Vagina (tissue), 2 donors: ENCODE data around the gene SPON1. TPM values are rescaled to one million over a fixed set of nuclear protein-coding genes. Genes with fewer than 3 reads are reported as not detected.
"Not testable (repeated sequence)": the region's sequence is repeated elsewhere in the genome, so short reads cannot be mapped to it uniquely, and the experiment has no call there.

Source experiments
- DNase-seq, 2 donors: peaks; one replicate each; pipeline ENCODE4 v3.0.0-alpha.2; 2017; ENCODE audit errors: extremely low spot score in 2 of 2
- H3K27ac ChIP-seq: fragments of 200-600 bp; sonication (generic); one replicate; pipeline ENCODE4 v1.5.1; 2019
- H3K27me3 ChIP-seq: fragments of 200-600 bp; sonication (generic); one replicate; pipeline ENCODE4 v1.5.1; 2019
- H3K36me3 ChIP-seq, 2 donors: fragments of 200-600 bp; sonication (generic); one replicate each; pipeline ENCODE4 v1.5.1; 2017 to 2019
- H3K4me1 ChIP-seq: fragments of 200-600 bp; sonication (generic); one replicate; pipeline ENCODE4 v1.5.1; 2019
- H3K4me3 ChIP-seq, 2 donors: fragments of 200-600 bp; sonication (generic); 1 replicate in 1 of 2; 2 replicates in 1 of 2; pipeline ENCODE4 v1.5.1; 2016 to 2019
- H3K9me3 ChIP-seq: fragments of 200-600 bp; sonication (generic); one replicate; pipeline ENCODE4 v1.5.1; 2019
- CTCF ChIP-seq, 3 experiments: fragments of 450-650 bp in 2 of 3; fragments of 200-600 bp in 1 of 3; sonication (generic) in 1 of 3; IDR thresholded peaks; one replicate each; pipeline ENCODE4 v1.5.1; 2017 to 2019; ENCODE audit warnings: antibody characterized with exemption in 3 of 3, mild to moderate bottlenecking in 2 of 3, moderate library complexity in 2 of 3
- POLR2A ChIP-seq, 2 donors: fragments of 450-650 bp; IDR thresholded peaks; one replicate each; pipeline ENCODE4 v1.6.1; 2017; ENCODE audit warnings: antibody characterized with exemption in 2 of 2, mild to moderate bottlenecking in 2 of 2, moderate library complexity in 2 of 2
- POLR2AphosphoS5 ChIP-seq, 2 donors: sonication (generic); formaldehyde crosslinking; IDR thresholded peaks; one replicate each; pipeline ENCODE4 v1.9.0; 2017; ENCODE audit warnings: antibody characterized with exemption in 2 of 2, mild to moderate bottlenecking in 2 of 2, low read depth in 1 of 2; ENCODE audit not compliant: insufficient read depth in 1 of 2
- intact Hi-C: fragments of 100-400 bp; cut with DNase I; formaldehyde crosslinking; loops from one replicate; pipeline ENCODE4 v1.15.1; 2023
- total RNA-seq: library from RNA; depleted of rRNA; stranded (reverse); fragments of >200 nt; gene quantifications from one replicate; pipeline ENCODE4 v1.2.3, GENCODE V29; 2016

Gene SPON1
- total RNA-seq, 1 donor from 2014 or later = 31.7 TPM

- Histone ChIP-seq H3K9me3 (no peaks in the 10 kb centered on the region), H3K4me1 (peaks cover 13% of the 10 kb centered on the region), H3K27ac (no peak overlapping the region), H3K4me3 (no peak overlapping the region), H3K36me3 (no peaks in the 10 kb centered on the region), H3K27me3 (no peaks in the 10 kb centered on the region)
- TF ChIP-seq POLR2A (IDR thresholded peaks at IDR 0.05) (no peak), POLR2AphosphoS5 (IDR thresholded peaks at IDR 0.05; ENCODE audit: insufficient read depth in 1 of 2, low read depth in 1 of 2) (no peak), CTCF (IDR thresholded peaks at IDR 0.05) (no peak)
- DNase-seq = no peak
- intact Hi-C loops = no loop called here
Measured at GRCh38 chr11:13927481-13927880, 35.0 kb upstream of the SPON1 start.

GRCh38 chr11:13928566-13929251 lies 33.8 kb upstream of the SPON1 start:
- peak in 1 of 2 donors; percentile 12 for TF ChIP-seq POLR2AphosphoS5 (IDR thresholded peaks at IDR 0.05; ENCODE audit: insufficient read depth in 1 of 2, low read depth in 1 of 2)
- no peak for TF ChIP-seq POLR2A (IDR thresholded peaks at IDR 0.05)
- no peak for TF ChIP-seq CTCF (IDR thresholded peaks at IDR 0.05)
- intact Hi-C loops = no loop called here
- H3K4me3 ChIP-seq = no peak overlapping the region
- H3K36me3 ChIP-seq = no peaks in the 10 kb centered on the region
- DNase-seq = peak in 1 of 2 donors; percentile 82
- peak overlapping the region; percentile 29 for H3K27ac ChIP-seq
- no peaks in the 10 kb centered on the region for H3K9me3 ChIP-seq
- no peaks in the 10 kb centered on the region for H3K27me3 ChIP-seq
- H3K4me1 ChIP-seq = peaks cover 13% of the 10 kb centered on the region

DNA sequence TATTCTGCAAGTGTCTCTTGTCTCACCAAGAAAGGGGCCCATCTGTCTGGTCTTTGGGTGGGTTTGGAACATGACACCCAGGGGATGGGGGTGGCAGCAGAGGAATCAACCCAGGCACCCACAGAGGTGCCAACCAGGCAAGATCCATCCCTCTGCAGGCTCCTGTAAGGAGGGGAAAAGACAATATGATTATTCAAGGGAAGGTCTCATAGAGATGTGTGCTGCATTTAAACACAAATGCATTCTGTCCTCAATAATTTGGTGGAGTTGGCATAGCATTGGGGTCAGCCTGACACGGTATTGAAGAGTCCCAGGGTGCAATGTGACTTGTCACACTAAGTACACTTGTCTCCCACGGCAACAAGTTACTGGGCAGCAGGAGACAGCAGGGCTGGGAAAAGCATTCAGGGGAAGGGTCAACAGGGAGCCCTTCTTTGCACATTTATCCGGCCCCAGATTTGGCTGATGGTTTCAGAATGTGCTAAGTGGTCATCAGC lies 33.1 kb upstream of the SPON1 start:
- TF ChIP-seq POLR2AphosphoS5 (IDR thresholded peaks at IDR 0.05; ENCODE audit: insufficient read depth in 1 of 2, low read depth in 1 of 2) (no peak), CTCF (IDR thresholded peaks at IDR 0.05) (no peak), POLR2A (IDR thresholded peaks at IDR 0.05) (no peak)
- DNase-seq = peak; percentile 81 to 86
- no peaks in the 10 kb centered on the region for H3K27me3 ChIP-seq
- no peaks in the 10 kb centered on the region for H3K36me3 ChIP-seq
- H3K9me3 ChIP-seq = no peaks in the 10 kb centered on the region
- H3K27ac ChIP-seq = peak overlapping the region; percentile 42
- intact Hi-C loops = no loop called here
- peaks cover 13% of the 10 kb centered on the region for H3K4me1 ChIP-seq
- H3K4me3 ChIP-seq = no peak overlapping the region

DNA sequence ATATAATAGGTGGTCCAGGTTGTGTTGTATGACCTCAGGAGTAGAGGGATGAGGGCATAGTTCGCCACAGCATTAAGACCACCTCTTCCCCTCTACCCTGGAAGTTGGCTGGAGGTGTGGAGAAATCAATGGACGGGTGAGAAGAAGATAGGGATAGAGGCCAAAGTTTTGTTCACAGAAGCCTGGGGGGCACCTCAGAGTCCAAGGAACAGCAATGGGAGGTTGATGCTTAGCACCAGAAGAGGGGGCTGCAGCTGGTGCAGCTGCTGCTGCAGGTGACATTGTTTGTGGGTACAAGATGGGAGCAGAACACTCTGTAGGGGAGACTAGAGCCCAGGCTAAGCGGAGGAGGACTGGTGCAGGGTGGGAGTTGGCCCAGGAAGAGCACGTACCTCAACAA lies 31.2 kb upstream of the SPON1 start:
- Histone ChIP-seq H3K36me3 (no peaks in the 10 kb centered on the region), H3K27me3 (no peaks in the 10 kb centered on the region), H3K27ac (no peak overlapping the region), H3K4me3 (no peak overlapping the region), H3K4me1 (peaks cover 13% of the 10 kb centered on the region), H3K9me3 (no peaks in the 10 kb centered on the region)
- intact Hi-C loops = no loop called here
- peak; percentile 79 to 94 for DNase-seq
- TF ChIP-seq POLR2AphosphoS5 (IDR thresholded peaks at IDR 0.05; ENCODE audit: insufficient read depth in 1 of 2, low read depth in 1 of 2) (no peak), POLR2A (IDR thresholded peaks at IDR 0.05) (no peak), CTCF (IDR thresholded peaks at IDR 0.05) (no peak)

DNA sequence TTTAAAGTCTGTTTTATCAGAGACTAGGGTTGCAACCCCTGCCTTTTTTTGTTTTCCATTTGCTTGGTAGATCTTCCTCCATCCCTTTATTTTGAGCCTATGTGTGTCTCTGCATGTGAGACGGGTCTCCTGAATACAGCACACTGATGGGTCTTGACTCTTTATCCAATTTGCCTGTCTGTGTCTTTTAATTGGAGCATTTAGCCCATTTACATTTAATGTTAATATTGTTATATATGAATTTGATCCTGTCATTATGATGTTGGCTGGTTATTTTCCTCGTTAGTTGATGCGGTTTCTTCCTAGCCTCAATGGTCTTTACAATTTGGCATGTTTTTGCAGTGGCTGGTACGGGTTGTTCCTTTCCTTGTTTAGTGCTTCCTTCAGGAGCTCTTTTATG lies 25.4 kb upstream of the SPON1 start:
- H3K4me1 ChIP-seq, H3K4me3 ChIP-seq, DNase-seq, H3K36me3 ChIP-seq, H3K9me3 ChIP-seq, H3K27ac ChIP-seq, intact Hi-C loops, H3K27me3 ChIP-seq: not testable (repeated sequence)

DNA sequence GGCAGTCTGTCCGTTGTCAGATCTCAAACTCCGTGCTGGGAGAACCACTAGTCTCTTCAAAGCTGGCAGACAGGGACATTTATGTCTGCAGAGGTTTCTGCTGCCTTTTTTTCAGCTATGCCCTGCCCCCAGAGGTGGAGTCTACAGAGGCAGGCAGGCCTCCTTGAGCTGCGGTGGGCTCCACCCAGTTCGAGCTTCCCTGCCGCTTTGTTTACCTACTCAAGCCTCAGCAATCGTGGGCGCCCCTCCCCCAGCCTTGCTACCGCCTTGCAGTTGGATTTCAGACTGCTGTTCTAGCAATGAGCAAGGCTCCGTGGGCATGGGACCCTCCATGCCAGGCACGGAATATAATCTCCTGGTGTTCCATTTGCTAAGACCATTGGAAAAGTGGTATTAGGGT lies 23.7 kb upstream of the SPON1 start:
- H3K36me3 ChIP-seq, H3K9me3 ChIP-seq, H3K27me3 ChIP-seq, intact Hi-C loops, H3K4me3 ChIP-seq, DNase-seq, H3K4me1 ChIP-seq, H3K27ac ChIP-seq: not testable (repeated sequence)
